B cell (primary cell): Measurements from ENCODE around the gene CD6.

ENCODE experiments used
- EZH2 ChIP-seq: IDR thresholded peaks from 2 replicates; pipeline ENCODE4 v1.6.1; 2012; ENCODE audit warnings: borderline replicate concordance, low read depth, mild to moderate bottlenecking, moderate library complexity, low read length; ENCODE audit not compliant: insufficient read depth, poor library complexity, severe bottlenecking
- TF ChIP-seq, protein P1 (sequence below): fragments of 200-600 bp; IDR thresholded peaks from one replicate; pipeline ENCODE4 v1.8.0; 2022; ENCODE audit warnings: antibody characterized with exemption, mild to moderate bottlenecking

DNA sequence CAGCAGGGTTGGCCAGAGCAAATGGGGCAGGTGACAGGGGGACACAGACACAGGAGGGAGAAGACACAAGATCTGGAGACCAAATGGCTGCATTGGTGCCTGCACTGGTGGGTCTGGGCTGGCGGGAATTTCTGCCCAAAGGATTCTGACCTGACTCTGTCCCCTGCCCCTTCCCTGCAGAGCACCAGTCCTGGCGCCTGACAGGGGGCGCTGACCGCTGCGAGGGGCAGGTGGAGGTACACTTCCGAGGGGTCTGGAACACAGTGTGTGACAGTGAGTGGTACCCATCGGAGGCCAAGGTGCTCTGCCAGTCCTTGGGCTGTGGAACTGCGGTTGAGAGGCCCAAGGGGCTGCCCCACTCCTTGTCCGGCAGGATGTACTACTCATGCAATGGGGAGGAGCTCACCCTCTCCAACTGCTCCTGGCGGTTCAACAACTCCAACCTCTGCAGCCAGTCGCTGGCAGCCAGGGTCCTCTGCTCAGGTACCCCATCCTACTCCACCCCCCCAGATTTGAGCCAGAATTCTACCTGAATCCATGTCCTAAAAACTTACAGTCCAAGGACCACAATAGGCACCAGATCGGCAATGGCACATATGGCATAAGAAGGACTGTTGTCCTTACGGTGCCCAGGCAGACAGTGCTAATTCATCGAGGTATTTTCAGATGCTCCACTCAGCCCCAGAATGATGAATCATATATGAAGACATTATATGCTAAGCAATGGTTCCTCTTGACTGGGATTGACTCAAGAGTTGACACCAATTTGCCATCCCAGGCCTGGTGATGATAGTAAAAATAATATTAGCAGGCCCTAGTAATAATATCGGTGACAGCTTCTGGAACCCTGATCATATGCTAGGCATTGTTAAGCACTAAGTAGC lies 38.2 kb downstream of the CD6 start:
- TF ChIP-seq, protein P1, sequence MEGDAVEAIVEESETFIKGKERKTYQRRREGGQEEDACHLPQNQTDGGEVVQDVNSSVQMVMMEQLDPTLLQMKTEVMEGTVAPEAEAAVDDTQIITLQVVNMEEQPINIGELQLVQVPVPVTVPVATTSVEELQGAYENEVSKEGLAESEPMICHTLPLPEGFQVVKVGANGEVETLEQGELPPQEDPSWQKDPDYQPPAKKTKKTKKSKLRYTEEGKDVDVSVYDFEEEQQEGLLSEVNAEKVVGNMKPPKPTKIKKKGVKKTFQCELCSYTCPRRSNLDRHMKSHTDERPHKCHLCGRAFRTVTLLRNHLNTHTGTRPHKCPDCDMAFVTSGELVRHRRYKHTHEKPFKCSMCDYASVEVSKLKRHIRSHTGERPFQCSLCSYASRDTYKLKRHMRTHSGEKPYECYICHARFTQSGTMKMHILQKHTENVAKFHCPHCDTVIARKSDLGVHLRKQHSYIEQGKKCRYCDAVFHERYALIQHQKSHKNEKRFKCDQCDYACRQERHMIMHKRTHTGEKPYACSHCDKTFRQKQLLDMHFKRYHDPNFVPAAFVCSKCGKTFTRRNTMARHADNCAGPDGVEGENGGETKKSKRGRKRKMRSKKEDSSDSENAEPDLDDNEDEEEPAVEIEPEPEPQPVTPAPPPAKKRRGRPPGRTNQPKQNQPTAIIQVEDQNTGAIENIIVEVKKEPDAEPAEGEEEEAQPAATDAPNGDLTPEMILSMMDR: no peak
- TF ChIP-seq EZH2: no peak
